Osteoblast (primary cell): ENCODE results near the gene IGF1R. TPM values are rescaled to one million over a fixed set of nuclear protein-coding genes. Genes with fewer than 3 reads are reported as not detected.
A peak's percentile ranks its signal among the peaks of the same experiment; 100 is the strongest.

Experiments used
- DNase-seq: peaks from one replicate; pipeline ENCODE4 v3.0.0; 2011; ENCODE audit warnings: low spot score, mixed read lengths; ENCODE audit not compliant: insufficient read length; ENCODE audit errors: missing footprints
- H2AFZ ChIP-seq: 2 replicates; pipeline ENCODE4 v1.6.0; 2011; ENCODE audit warnings: mild to moderate bottlenecking, low read length
- H3K27ac ChIP-seq: 2 replicates; pipeline ENCODE4 v1.5.1; 2011; ENCODE audit warnings: mild to moderate bottlenecking, low read depth, low read length, moderate library complexity
- H3K27me3 ChIP-seq: 2 replicates; pipeline ENCODE4 v1.6.0; 2012; ENCODE audit warnings: mild to moderate bottlenecking, control low read depth, inconsistent platforms, low read length, moderate library complexity; ENCODE audit not compliant: insufficient read depth
- H3K36me3 ChIP-seq: 2 replicates; pipeline ENCODE4 v1.5.1; 2011; ENCODE audit warnings: mild to moderate bottlenecking, low read length, control low read depth, moderate library complexity; ENCODE audit not compliant: insufficient read depth
- H3K4me1 ChIP-seq: 2 replicates; pipeline ENCODE4 v1.5.1; 2011; ENCODE audit warnings: mild to moderate bottlenecking, low read length, control low read depth, moderate library complexity; ENCODE audit not compliant: insufficient read depth
- H3K4me2 ChIP-seq: 2 replicates; pipeline ENCODE4 v1.6.0; 2011; ENCODE audit warnings: mild to moderate bottlenecking, low read length; ENCODE audit not compliant: insufficient read depth
- H3K4me3 ChIP-seq: fragments of 200-600 bp; sonication (generic); 3 replicates; pipeline ENCODE4 v1.5.1; 2012; ENCODE audit warnings: mild to moderate bottlenecking, low read length, inconsistent platforms; ENCODE audit not compliant: insufficient read depth
- H3K79me2 ChIP-seq: 2 replicates; pipeline ENCODE4 v1.6.0; 2012; ENCODE audit warnings: mild to moderate bottlenecking, low read length, control low read depth, inconsistent platforms; ENCODE audit not compliant: insufficient read depth
- H3K9me3 ChIP-seq: 2 replicates; pipeline ENCODE4 v1.5.1; 2011; ENCODE audit warnings: low read depth, low read length, control low read depth
- H4K20me1 ChIP-seq: 2 replicates; pipeline ENCODE4 v1.6.0; 2012; ENCODE audit warnings: mild to moderate bottlenecking, low read length, control low read depth; ENCODE audit not compliant: insufficient read depth
- CTCF ChIP-seq: IDR thresholded peaks from 2 replicates; pipeline ENCODE4 v1.5.1; 2011; ENCODE audit warnings: mild to moderate bottlenecking, low read depth, low read length, moderate library complexity; ENCODE audit errors: extremely low read depth
- total RNA-seq: library from RNA; depleted of rRNA; stranded (reverse); fragments of >200 nt; gene quantifications from 2 replicates; pipeline ENCODE4 v1.2.3, GENCODE V29; 2012

IGF1R gene
- total RNA-seq, 1 donor, result 18.8 TPM

- peaks cover 24% of the 10 kb centered on the region for H4K20me1 ChIP-seq
- no peak overlapping the region for H3K4me2 ChIP-seq
- no peak overlapping the region for H2AFZ ChIP-seq
- no peaks in the 10 kb centered on the region for H3K36me3 ChIP-seq
- H3K27me3 ChIP-seq, result no peaks in the 10 kb centered on the region
- TF ChIP-seq CTCF, result no peak
- no peaks in the 10 kb centered on the region for H3K9me3 ChIP-seq
- peaks cover 30% of the 10 kb centered on the region for H3K4me1 ChIP-seq
- no peak overlapping the region for H3K27ac ChIP-seq
- DNase-seq, result no peak
- H3K4me3 ChIP-seq, result no peak overlapping the region
- H3K79me2 ChIP-seq, result peaks cover 91% of the 10 kb centered on the region
Measured at GRCh38 chr15:98666841-98667240, 18.5 kb downstream of the IGF1R start.

- Histone ChIP-seq H3K27me3 (no peaks in the 10 kb centered on the region), H2AFZ (no peak overlapping the region), H3K36me3 (no peaks in the 10 kb centered on the region), H3K4me3 (no peak overlapping the region), H3K4me2 (no peak overlapping the region), H3K4me1 (peaks cover 33% of the 10 kb centered on the region), H4K20me1 (peaks cover 20% of the 10 kb centered on the region), H3K27ac (no peak overlapping the region), H3K9me3 (no peaks in the 10 kb centered on the region), H3K79me2 (peaks cover 87% of the 10 kb centered on the region)
- no peak for TF ChIP-seq CTCF
- DNase-seq, result no peak
Measured at GRCh38 chr15:98667521-98668179, 19.3 kb downstream of the IGF1R start.

GRCh38 chr15:98668566-98669308 lies 20.4 kb downstream of the IGF1R start:
- peak overlapping the region; percentile 43 for H3K4me2 ChIP-seq
- peak overlapping the region; percentile 1 for H2AFZ ChIP-seq
- peaks cover 33% of the 10 kb centered on the region for H3K4me1 ChIP-seq
- H3K79me2 ChIP-seq, result peaks cover 87% of the 10 kb centered on the region
- H3K4me3 ChIP-seq, result no peak overlapping the region
- no peaks in the 10 kb centered on the region for H3K9me3 ChIP-seq
- DNase-seq, result peak; percentile 90
- H3K27ac ChIP-seq, result peak overlapping the region; percentile 25
- TF ChIP-seq CTCF, result no peak
- H3K27me3 ChIP-seq, result no peaks in the 10 kb centered on the region
- peaks cover 13% of the 10 kb centered on the region for H4K20me1 ChIP-seq
- H3K36me3 ChIP-seq, result no peaks in the 10 kb centered on the region

GRCh38 chr15:98669638-98670037 lies 21.3 kb downstream of the IGF1R start:
- Histone ChIP-seq H4K20me1 (peaks cover 11% of the 10 kb centered on the region), H2AFZ (no peak overlapping the region), H3K79me2 (peaks cover 86% of the 10 kb centered on the region), H3K4me3 (no peak overlapping the region), H3K27me3 (no peaks in the 10 kb centered on the region), H3K36me3 (no peaks in the 10 kb centered on the region), H3K9me3 (no peaks in the 10 kb centered on the region), H3K4me2 (no peak overlapping the region), H3K4me1 (peaks cover 33% of the 10 kb centered on the region), H3K27ac (no peak overlapping the region)
- no peak for DNase-seq
- TF ChIP-seq CTCF, result no peak
